Common myeloid progenitor, CD34-positive (primary cell): Measurements from ENCODE around the gene KATNA1.
A peak's percentile ranks its signal among the peaks of the same experiment; 100 is the strongest.

Source experiments
- CTCF ChIA-PET: fragments of 350-600 bp; sonication (Branson Sonifier 250); formaldehyde crosslinking; loops from one replicate; lab custom pipeline; 2021; ENCODE audit warnings: antibody characterized with exemption; lab: Charles Lee
- POLR2A ChIA-PET: fragments of 350-600 bp; sonication (Branson Sonifier 250); formaldehyde crosslinking; loops from one replicate; lab custom pipeline; 2021; ENCODE audit warnings: antibody characterized with exemption; lab: Charles Lee
- DNase-seq, 3 donors: peaks; one replicate each; pipeline versions ENCODE4 v3.0.0 to v3.0.0-alpha.2; 2013
- H3K27ac ChIP-seq, 2 experiments: 1 replicate in 1 of 2; 2 replicates in 1 of 2; pipeline ENCODE4 v1.7.0; 2013; ENCODE audit warnings: inconsistent platforms in 2 of 2, low read length in 2 of 2, mild to moderate bottlenecking in 2 of 2, low read depth in 1 of 2, moderate library complexity in 1 of 2; ENCODE audit not compliant: severe bottlenecking in 2 of 2, insufficient read depth in 1 of 2, poor library complexity in 1 of 2
- H3K27me3 ChIP-seq, 5 experiments: replicated peaks in 2 of 5; 1 replicate in 3 of 5; 2 replicates in 2 of 5; pipeline versions ENCODE4 v1.6.1 to v1.7.0; 2013; ENCODE audit warnings: low read length in 4 of 5, mild to moderate bottlenecking in 2 of 5, moderate library complexity in 2 of 5, inconsistent platforms in 1 of 5; ENCODE audit not compliant: insufficient read depth in 5 of 5, control insufficient read depth in 4 of 5
- H3K36me3 ChIP-seq, 4 experiments: 1 replicate in 2 of 4; 2 replicates in 2 of 4; pipeline versions ENCODE4 v1.6.1 to v1.7.0; 2013; ENCODE audit warnings: low read length in 3 of 4, control low read depth in 1 of 4, mild to moderate bottlenecking in 1 of 4; ENCODE audit not compliant: control insufficient read depth in 4 of 4, insufficient read depth in 4 of 4
- H3K4me1 ChIP-seq, 4 experiments: 1 replicate in 3 of 4; 2 replicates in 1 of 4; pipeline versions ENCODE4 v1.6.1 to v1.7.1; 2013; ENCODE audit warnings: low read length in 3 of 4, mild to moderate bottlenecking in 3 of 4, control low read depth in 1 of 4, inconsistent platforms in 1 of 4, moderate library complexity in 1 of 4; ENCODE audit not compliant: control insufficient read depth in 4 of 4, insufficient read depth in 4 of 4; ENCODE audit errors: control extremely low read depth in 1 of 4
- H3K4me3 ChIP-seq, 7 experiments: 1 replicate in 4 of 7; 2 replicates in 3 of 7; pipeline versions ENCODE4 v1.5.1 to v1.7.0; 2013; ENCODE audit warnings: mild to moderate bottlenecking in 7 of 7, low read length in 6 of 7, moderate library complexity in 6 of 7, inconsistent platforms in 2 of 7, low read depth in 2 of 7, control low read depth in 1 of 7; ENCODE audit not compliant: insufficient read depth in 4 of 7, control insufficient read depth in 1 of 7; ENCODE audit errors: extremely low read depth in 1 of 7
- H3K9me3 ChIP-seq, 5 experiments: 1 replicate in 4 of 5; 2 replicates in 1 of 5; pipeline versions ENCODE4 v1.6.1 to v1.7.1; 2013; ENCODE audit warnings: low read length in 4 of 5, mild to moderate bottlenecking in 2 of 5, inconsistent platforms in 1 of 5, low read depth in 1 of 5, moderate library complexity in 1 of 5; ENCODE audit not compliant: control insufficient read depth in 4 of 5, insufficient read depth in 2 of 5; ENCODE audit errors: control extremely low read depth in 1 of 5
- WGBS: methylation state at CpG from one replicate; pipeline ENCODE4 v1.1.5; 2013; ENCODE audit not compliant: insufficient coverage; 5-methylcytosine and 5-hydroxymethylcytosine counted together

The KATNA1 gene

GRCh38 chr6:149545754-149546471 lies 102.6 kb downstream of the KATNA1 start, which contains the start of gene PPIL4:
PPIL4 (minus strand) TSS chr6:149546043; CDS start chr6:149546005, 38 bp downstream.
- Histone ChIP-seq H3K27me3 (peaks cover 0 to 6% (median 0%) of the 10 kb centered on the region in 5 experiments), H3K27ac (peak within 1 kb of the TSS; percentile 100), H3K4me1 (peaks cover 12 to 27% (median 17%) of the 10 kb centered on the region in 4 experiments), H3K36me3 (peaks cover 0 to 2% (median under 1%) of the 10 kb centered on the region in 4 experiments), H3K4me3 (peak within 1 kb of the TSS; percentile 76 to 100 (median 94)), H3K9me3 (no peaks in the 10 kb centered on the region)
- ChIA-PET CTCF (interaction anchor here (1.4 to 9.1 kb wide), 7 partner anchors 9 to 89 kb away, joined by 3 to 92 read pairs (median 5); partner anchors contain the start of gene GINM1), POLR2A (interaction anchor here (0.6 to 1.2 kb wide), 2 partner anchors 18 to 63 kb away, joined by 4 to 6 read pairs; no protein-coding TSS in a partner anchor)
- peak; percentile 97 to 98 (median 98) for DNase-seq
- 0% methylated on average over 71 of the region's 71 CpGs for WGBS

GRCh38 chr6:149545258-149545753 lies 103.2 kb downstream of the KATNA1 start:
- peaks cover 0 to 6% (median 0%) of the 10 kb centered on the region in 5 experiments for H3K27me3 ChIP-seq
- CTCF ChIA-PET: interaction anchor here (1.4 to 9.1 kb wide), 7 partner anchors 9 to 89 kb away, joined by 3 to 92 read pairs (median 5); partner anchors contain the start of gene GINM1
- POLR2A ChIA-PET: interaction anchor here (0.6 to 1.2 kb wide), 3 partner anchors 19 to 121 kb away, joined by 3 to 6 read pairs (median 4); no protein-coding TSS in a partner anchor
- DNase-seq: peak; percentile 83 to 90 (median 89)
- H3K36me3 ChIP-seq: peaks cover 0 to 6% (median 4%) of the 10 kb centered on the region in 4 experiments
- no peaks in the 10 kb centered on the region for H3K9me3 ChIP-seq
- peak overlapping the region; percentile 100 for H3K27ac ChIP-seq
- peak overlapping the region; percentile 76 to 100 (median 94) for H3K4me3 ChIP-seq
- 0% methylated on average over 7 of the region's 16 CpGs for WGBS
- peaks cover 12 to 27% (median 17%) of the 10 kb centered on the region in 4 experiments for H3K4me1 ChIP-seq
